Suprapubic skin (tissue), 4 donors: ENCODE results near the gene LRP11. TPM values are rescaled to one million over a fixed set of nuclear protein-coding genes. Genes with fewer than 3 reads are reported as not detected.

ENCODE experiments used
- DNase-seq, 2 donors: peaks; one replicate each; pipeline ENCODE4 v3.0.0-alpha.2; 2019; ENCODE audit warnings: low spot score in 2 of 2
- H3K27ac ChIP-seq: fragments of 200-600 bp; sonication (generic); one replicate; pipeline ENCODE4 v1.5.1; 2019
- H3K27me3 ChIP-seq: fragments of 200-600 bp; sonication (generic); one replicate; pipeline ENCODE4 v1.5.1; 2019
- H3K36me3 ChIP-seq: fragments of 200-600 bp; sonication (generic); one replicate; pipeline ENCODE4 v1.5.1; 2019
- H3K4me1 ChIP-seq: fragments of 200-600 bp; sonication (generic); one replicate; pipeline ENCODE4 v1.5.1; 2019
- H3K4me3 ChIP-seq: fragments of 200-600 bp; sonication (generic); one replicate; pipeline ENCODE4 v1.5.1; 2019; ENCODE audit warnings: mild to moderate bottlenecking
- H3K9me3 ChIP-seq: fragments of 200-600 bp; sonication (generic); one replicate; pipeline ENCODE4 v1.5.1; 2019
- CTCF ChIP-seq, 2 donors: fragments of 200-600 bp in 1 of 2; fragments of 450-650 bp in 1 of 2; sonication (generic) in 1 of 2; IDR thresholded peaks; one replicate each; pipeline ENCODE4 v1.5.1; 2016 to 2019; ENCODE audit warnings: antibody characterized with exemption in 2 of 2, mild to moderate bottlenecking in 1 of 2, moderate library complexity in 1 of 2
- EP300 ChIP-seq: sonication (generic); formaldehyde crosslinking; IDR thresholded peaks from one replicate; pipeline ENCODE4 v1.6.1; 2017; ENCODE audit warnings: antibody characterized with exemption
- POLR2A ChIP-seq, 2 donors: fragments of 450-650 bp; IDR thresholded peaks; one replicate each; pipeline ENCODE4 v1.6.1; 2017; ENCODE audit warnings: antibody characterized with exemption in 2 of 2, mild to moderate bottlenecking in 2 of 2, moderate library complexity in 2 of 2
- POLR2AphosphoS5 ChIP-seq, 3 donors: sonication (generic); formaldehyde crosslinking; IDR thresholded peaks; one replicate each; pipeline ENCODE4 v1.6.1; 2017; ENCODE audit warnings: antibody characterized with exemption in 3 of 3
- WGBS: methylation state at CpG from one replicate; pipeline ENCODE4 v1.1.5; 2018; 5-methylcytosine and 5-hydroxymethylcytosine counted together
- total RNA-seq, 4 donors: library from RNA; depleted of rRNA; stranded (reverse); fragments of >200 nt; gene quantifications; one replicate each; pipeline ENCODE4 v1.1.0, GENCODE V29; 2016

LRP11 gene
- total RNA-seq, 4 donors from 2014 or later, result 43.6 to 77.2 (median 68.4) TPM

GRCh38 chr6:149833651-149834050 lies 30.5 kb downstream of the LRP11 start:
- Histone ChIP-seq H3K9me3 (no peaks in the 10 kb centered on the region), H3K4me1 (no peaks in the 10 kb centered on the region), H3K4me3 (no peak overlapping the region), H3K27me3 (no peaks in the 10 kb centered on the region), H3K36me3 (peaks cover 35% of the 10 kb centered on the region), H3K27ac (no peak overlapping the region)
- TF ChIP-seq CTCF (IDR thresholded peaks at IDR 0.05) (no peak), POLR2A (IDR thresholded peaks at IDR 0.05) (no peak), POLR2AphosphoS5 (IDR thresholded peaks at IDR 0.05) (no peak), EP300 (no peak)
- 92% methylated on average over 3 of the region's 3 CpGs for WGBS
- DNase-seq, result no peak

- Histone ChIP-seq H3K4me3 (no peak overlapping the region), H3K36me3 (peaks cover 32% of the 10 kb centered on the region)
- DNase-seq, result no peak
These were observed 32.8 kb downstream of the LRP11 start for GRCh38 chr6:149831308-149831820.

GRCh38 chr6:149830731-149831307 lies 33.3 kb downstream of the LRP11 start:
- Histone ChIP-seq H3K27me3 (no peaks in the 10 kb centered on the region), H3K36me3 (peaks cover 32% of the 10 kb centered on the region), H3K4me3 (no peak overlapping the region), H3K9me3 (no peaks in the 10 kb centered on the region), H3K27ac (no peak overlapping the region), H3K4me1 (no peaks in the 10 kb centered on the region)
- TF ChIP-seq EP300 (no peak), CTCF (IDR thresholded peaks at IDR 0.05) (no peak), POLR2AphosphoS5 (IDR thresholded peaks at IDR 0.05) (no peak), POLR2A (IDR thresholded peaks at IDR 0.05) (no peak)
- DNase-seq, result no peak
- WGBS, result 73% methylated on average over 7 of the region's 7 CpGs

More at GRCh38 chr6:149831308-149831820, 32.8 kb downstream of the LRP11 start:
- H3K27me3 ChIP-seq, result no peaks in the 10 kb centered on the region
- WGBS, result 77% methylated on average over 6 of the region's 6 CpGs
- H3K27ac ChIP-seq, result no peak overlapping the region
- H3K9me3 ChIP-seq, result no peaks in the 10 kb centered on the region
- H3K4me1 ChIP-seq, result no peaks in the 10 kb centered on the region
- no peak for TF ChIP-seq POLR2A (IDR thresholded peaks at IDR 0.05)
- no peak for TF ChIP-seq EP300
- no peak for TF ChIP-seq CTCF (IDR thresholded peaks at IDR 0.05)
- TF ChIP-seq POLR2AphosphoS5 (IDR thresholded peaks at IDR 0.05), result no peak

GRCh38 chr6:149825292-149825691 lies 38.9 kb downstream of the LRP11 start:
- no peaks in the 10 kb centered on the region for H3K9me3 ChIP-seq
- H3K27me3 ChIP-seq, result no peaks in the 10 kb centered on the region
- H3K4me1 ChIP-seq, result no peaks in the 10 kb centered on the region
- no peak overlapping the region for H3K27ac ChIP-seq
- 80% methylated on average over 4 of the region's 4 CpGs for WGBS
- no peak for TF ChIP-seq POLR2AphosphoS5 (IDR thresholded peaks at IDR 0.05)
- TF ChIP-seq EP300, result no peak
- no peak for TF ChIP-seq POLR2A (IDR thresholded peaks at IDR 0.05)
- no peak for TF ChIP-seq CTCF (IDR thresholded peaks at IDR 0.05)
- no peak overlapping the region for H3K4me3 ChIP-seq
- no peak for DNase-seq
- H3K36me3 ChIP-seq, result peaks cover 49% of the 10 kb centered on the region

GRCh38 chr6:149823013-149823412 lies 41.1 kb downstream of the LRP11 start:
- no peaks in the 10 kb centered on the region for H3K27me3 ChIP-seq
- TF ChIP-seq POLR2A (IDR thresholded peaks at IDR 0.05) (no peak), POLR2AphosphoS5 (IDR thresholded peaks at IDR 0.05) (no peak), EP300 (no peak), CTCF (IDR thresholded peaks at IDR 0.05) (no peak)
- peaks cover 46% of the 10 kb centered on the region for H3K36me3 ChIP-seq
- no peak overlapping the region for H3K4me3 ChIP-seq
- H3K27ac ChIP-seq, result no peak overlapping the region
- WGBS, result 83% methylated on average over 4 of the region's 4 CpGs
- DNase-seq, result no peak
- no peaks in the 10 kb centered on the region for H3K9me3 ChIP-seq
- H3K4me1 ChIP-seq, result no peaks in the 10 kb centered on the region
